Mononuclear cell (primary cell): Measurements from ENCODE around the gene WNT3. TPM values are rescaled to one million over a fixed set of nuclear protein-coding genes. Genes with fewer than 3 reads are reported as not detected.
"Not testable (repeated sequence)": the region's sequence is repeated elsewhere in the genome, so short reads cannot be mapped to it uniquely, and the experiment has no call there.

Experiments
- H3K27me3 ChIP-seq: 2 replicates; pipeline ENCODE4 v1.6.0; 2011; ENCODE audit warnings: low read length, control low read depth; ENCODE audit not compliant: insufficient read depth
- H3K4me1 ChIP-seq: 2 replicates; pipeline ENCODE4 v1.5.1; 2011; ENCODE audit warnings: mild to moderate bottlenecking, low read length, control low read depth; ENCODE audit not compliant: insufficient read depth
- H3K4me3 ChIP-seq: 2 replicates; pipeline ENCODE4 v1.5.1; 2011; ENCODE audit warnings: mild to moderate bottlenecking, low read length, moderate library complexity
- H3K9me3 ChIP-seq: 2 replicates; pipeline ENCODE4 v1.5.1; 2011; ENCODE audit warnings: low read depth, mild to moderate bottlenecking, control low read depth, low read length
- total RNA-seq: library from RNA; depleted of rRNA; stranded (reverse); fragments of >200 nt; gene quantifications from one replicate; pipeline ENCODE4 v1.2.3, GENCODE V29; 2012

The WNT3 gene
- total RNA-seq, 1 donor: 0.10 TPM

GRCh38 chr17:46811978-46812583 lies 6.4 kb downstream of the WNT3 start:
- H3K9me3 ChIP-seq: no peaks in the 10 kb centered on the region
- H3K27me3 ChIP-seq: peaks cover 30% of the 10 kb centered on the region
- H3K4me3 ChIP-seq: no peak overlapping the region
- H3K4me1 ChIP-seq: peaks cover 3% of the 10 kb centered on the region

DNA sequence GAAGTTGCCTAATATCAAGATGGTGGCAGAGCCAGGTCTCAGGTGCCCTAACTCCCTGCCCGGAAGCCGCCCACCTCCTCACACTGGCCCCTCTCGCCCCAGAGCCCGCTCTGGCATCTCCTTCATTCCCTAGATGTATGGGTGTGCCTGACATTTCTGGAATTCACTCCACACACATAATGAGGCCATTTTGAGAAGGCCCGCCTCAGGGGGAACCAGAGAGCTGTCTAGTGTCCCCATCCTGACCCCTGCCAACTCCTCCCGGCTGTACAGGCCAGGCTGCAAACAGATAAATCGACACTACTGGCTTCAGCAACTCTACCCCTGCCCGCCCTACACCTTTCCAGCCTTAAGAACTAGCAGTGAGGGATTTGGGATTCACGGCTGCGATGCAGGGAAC lies 7.7 kb downstream of the WNT3 start:
- Histone ChIP-seq H3K4me3 (no peak overlapping the region), H3K27me3 (peaks cover 18% of the 10 kb centered on the region), H3K4me1 (no peaks in the 10 kb centered on the region), H3K9me3 (no peaks in the 10 kb centered on the region)

DNA sequence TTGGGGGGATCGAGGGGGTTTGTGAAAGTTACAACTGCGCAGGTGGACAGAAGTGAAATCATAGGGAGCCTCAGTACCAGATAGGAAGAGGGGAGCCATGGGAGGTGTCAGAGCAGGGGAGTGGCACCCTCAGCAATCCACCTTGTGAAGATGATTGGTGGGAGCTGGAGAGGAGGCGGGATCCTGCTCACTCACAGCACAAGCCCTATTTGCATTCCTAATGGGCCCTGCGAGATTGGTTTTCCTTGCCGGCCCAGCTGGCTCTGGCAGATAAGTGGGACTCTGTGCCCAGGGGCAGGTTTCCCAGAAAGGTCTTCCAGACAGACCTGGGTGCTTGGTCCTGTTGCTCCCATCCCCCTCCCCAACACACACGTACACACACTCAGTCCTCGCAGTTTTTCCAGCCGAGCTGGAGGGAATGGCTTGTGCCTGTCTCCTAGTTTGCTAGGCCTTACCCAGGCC lies 9.4 kb downstream of the WNT3 start:
- H3K4me1 ChIP-seq: no peaks in the 10 kb centered on the region
- H3K27me3 ChIP-seq: peaks cover 1% of the 10 kb centered on the region
- H3K9me3 ChIP-seq: no peaks in the 10 kb centered on the region
- H3K4me3 ChIP-seq: no peak overlapping the region

DNA sequence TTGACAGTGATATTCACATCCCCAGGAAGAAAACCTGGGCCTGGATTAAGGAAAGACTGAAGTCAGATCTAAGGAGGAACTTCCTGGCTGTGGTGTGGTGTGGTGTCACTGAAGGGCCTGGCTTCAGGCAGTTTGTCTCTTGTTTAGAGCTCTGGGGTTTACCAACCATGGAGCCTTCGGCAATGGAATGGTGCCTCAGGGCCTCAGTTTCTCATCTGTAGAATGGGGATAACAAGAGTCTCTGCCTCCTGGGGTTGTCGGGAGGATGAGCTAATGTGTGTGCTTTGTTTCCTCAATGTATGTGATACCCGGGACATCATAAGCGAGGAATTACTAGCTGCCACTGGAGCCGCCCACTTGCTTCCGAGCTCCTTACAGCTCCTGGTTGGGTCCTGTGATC lies 12.7 kb downstream of the WNT3 start:
- Histone ChIP-seq H3K4me1 (no peaks in the 10 kb centered on the region), H3K4me3 (no peak overlapping the region), H3K9me3 (no peaks in the 10 kb centered on the region), H3K27me3 (no peaks in the 10 kb centered on the region)

- no peaks in the 10 kb centered on the region for H3K27me3 ChIP-seq
- H3K9me3 ChIP-seq: no peaks in the 10 kb centered on the region
- no peaks in the 10 kb centered on the region for H3K4me1 ChIP-seq
- H3K4me3 ChIP-seq: no peak overlapping the region
Measured at GRCh38 chr17:46803544-46803943, 14.9 kb downstream of the WNT3 start.

DNA sequence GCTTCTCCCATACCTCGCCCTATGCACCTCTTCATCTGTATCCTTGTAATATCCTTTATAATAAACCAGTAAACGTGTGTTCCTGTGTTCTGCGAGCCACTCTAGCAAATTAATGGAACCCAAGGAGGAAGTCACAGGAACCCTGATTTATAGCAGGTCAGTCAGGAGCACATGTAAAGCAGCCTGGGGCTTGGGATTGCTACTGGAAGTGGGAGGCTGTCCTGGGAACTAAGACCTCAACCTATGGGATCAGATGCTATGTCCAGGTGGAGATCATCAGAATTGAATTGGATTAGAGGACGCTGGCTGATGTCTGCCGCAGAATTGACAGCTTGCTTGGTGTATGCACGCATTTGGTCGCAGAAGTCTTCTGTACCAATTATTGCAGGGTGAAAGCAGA lies 15.7 kb downstream of the WNT3 start:
- no peaks in the 10 kb centered on the region for H3K27me3 ChIP-seq
- H3K4me3 ChIP-seq: no peak overlapping the region
- H3K9me3 ChIP-seq: no peaks in the 10 kb centered on the region
- no peaks in the 10 kb centered on the region for H3K4me1 ChIP-seq

DNA sequence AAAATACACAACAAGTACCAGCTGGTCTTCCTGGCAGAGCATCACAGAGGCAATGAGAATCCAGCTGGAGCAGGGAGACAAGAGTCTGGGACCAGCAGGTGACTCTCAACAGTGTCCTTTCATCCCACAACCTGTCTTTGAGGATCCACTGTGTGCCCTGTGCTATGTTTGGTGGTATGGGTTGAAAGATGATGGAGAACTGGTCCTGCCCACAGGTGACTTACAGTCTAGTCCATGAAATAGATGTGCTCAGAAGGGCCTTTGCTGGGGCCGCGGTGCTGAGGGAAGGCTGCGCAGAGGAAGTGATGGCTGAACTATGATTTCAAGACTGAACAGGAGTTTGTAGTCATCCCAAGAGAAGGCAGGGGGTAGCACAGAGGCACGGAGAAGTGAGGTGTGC lies 17.9 kb downstream of the WNT3 start:
- Histone ChIP-seq H3K4me1 (no peaks in the 10 kb centered on the region), H3K4me3 (no peak overlapping the region), H3K27me3 (no peaks in the 10 kb centered on the region), H3K9me3 (no peaks in the 10 kb centered on the region)

- no peaks in the 10 kb centered on the region for H3K9me3 ChIP-seq
- no peaks in the 10 kb centered on the region for H3K27me3 ChIP-seq
- H3K4me3 ChIP-seq: no peak overlapping the region
- H3K4me1 ChIP-seq: no peaks in the 10 kb centered on the region
Measured at GRCh38 chr17:46796956-46797530, 21.4 kb downstream of the WNT3 start.

GRCh38 chr17:46796524-46796923 lies 22.0 kb downstream of the WNT3 start:
- H3K4me1 ChIP-seq: no peaks in the 10 kb centered on the region
- no peaks in the 10 kb centered on the region for H3K27me3 ChIP-seq
- no peaks in the 10 kb centered on the region for H3K9me3 ChIP-seq
- H3K4me3 ChIP-seq: no peak overlapping the region

- Histone ChIP-seq H3K9me3 (no peaks in the 10 kb centered on the region), H3K4me3 (no peak overlapping the region), H3K27me3 (no peaks in the 10 kb centered on the region), H3K4me1 (no peaks in the 10 kb centered on the region)
Measured at GRCh38 chr17:46796084-46796483, 22.4 kb downstream of the WNT3 start.

DNA sequence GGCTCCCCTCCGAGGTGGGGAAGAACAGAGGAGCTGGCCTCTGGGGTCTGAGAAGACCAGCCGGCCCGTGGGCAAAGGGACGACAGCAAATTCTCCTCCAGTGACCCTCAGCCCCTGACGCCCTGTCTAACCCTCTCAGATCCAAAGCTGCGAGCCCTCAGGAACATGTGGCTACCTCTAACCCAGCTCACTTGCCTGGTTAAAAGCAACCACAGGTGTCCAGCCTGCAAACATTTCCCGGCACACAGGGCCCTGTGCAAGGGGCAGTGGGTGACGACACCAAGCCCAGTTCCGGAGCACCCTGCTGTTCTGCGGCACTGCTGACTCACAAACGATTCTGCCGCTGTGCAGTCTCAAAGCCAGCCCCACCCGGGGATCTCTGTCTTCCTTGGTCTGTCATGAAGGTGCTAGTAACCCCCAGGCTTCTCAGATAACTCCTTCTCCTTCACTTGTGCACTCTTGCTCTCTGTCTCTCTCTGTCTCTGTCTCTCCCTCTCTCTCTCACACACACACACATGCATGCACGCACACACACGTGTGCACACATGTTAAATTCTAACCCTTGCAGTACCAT lies 23.0 kb downstream of the WNT3 start:
- Histone ChIP-seq H3K27me3 (no peaks in the 10 kb centered on the region), H3K9me3 (no peaks in the 10 kb centered on the region), H3K4me1 (no peaks in the 10 kb centered on the region), H3K4me3 (no peak overlapping the region)

GRCh38 chr17:46794318-46794717 lies 24.2 kb downstream of the WNT3 start:
- Histone ChIP-seq H3K27me3 (no peaks in the 10 kb centered on the region), H3K9me3 (no peaks in the 10 kb centered on the region), H3K4me1 (no peaks in the 10 kb centered on the region), H3K4me3 (no peak overlapping the region)

DNA sequence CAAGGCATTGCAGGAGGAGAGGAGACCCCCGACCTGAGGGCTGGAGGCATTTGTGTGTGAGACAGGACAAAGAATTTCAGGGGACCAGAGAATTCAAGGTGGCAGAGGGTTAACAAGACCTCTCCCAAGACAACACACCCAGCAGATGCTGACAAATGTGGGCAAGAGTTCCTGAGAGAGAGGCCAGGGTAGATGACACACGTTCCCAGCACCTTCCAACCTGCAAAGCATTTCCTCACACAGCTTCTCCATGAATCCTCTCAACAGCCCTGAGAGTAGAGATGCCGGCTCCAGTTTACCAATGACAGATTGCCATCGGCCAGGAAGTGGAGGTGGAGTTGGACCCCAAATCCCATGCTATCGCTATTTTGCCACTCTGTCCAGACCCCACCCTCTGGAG lies 25.0 kb downstream of the WNT3 start:
- H3K4me1 ChIP-seq: no peaks in the 10 kb centered on the region

GRCh38 chr17:46793023-46793422 lies 25.5 kb downstream of the WNT3 start:
- not testable (repeated sequence) for H3K4me1 ChIP-seq

More for the DNA sequence above, 25.0 kb downstream of the WNT3 start:
- Histone ChIP-seq H3K27me3 (no peaks in the 10 kb centered on the region), H3K9me3 (no peaks in the 10 kb centered on the region), H3K4me3 (no peak overlapping the region)

GRCh38 chr17:46792071-46792470 lies 26.4 kb downstream of the WNT3 start:
- H3K4me3 ChIP-seq: no peak overlapping the region
- no peaks in the 10 kb centered on the region for H3K9me3 ChIP-seq
- no peaks in the 10 kb centered on the region for H3K4me1 ChIP-seq
- no peaks in the 10 kb centered on the region for H3K27me3 ChIP-seq

More at GRCh38 chr17:46793023-46793422, 25.5 kb downstream of the WNT3 start:
- not testable (repeated sequence) for H3K27me3 ChIP-seq, H3K4me3 ChIP-seq, H3K9me3 ChIP-seq

DNA sequence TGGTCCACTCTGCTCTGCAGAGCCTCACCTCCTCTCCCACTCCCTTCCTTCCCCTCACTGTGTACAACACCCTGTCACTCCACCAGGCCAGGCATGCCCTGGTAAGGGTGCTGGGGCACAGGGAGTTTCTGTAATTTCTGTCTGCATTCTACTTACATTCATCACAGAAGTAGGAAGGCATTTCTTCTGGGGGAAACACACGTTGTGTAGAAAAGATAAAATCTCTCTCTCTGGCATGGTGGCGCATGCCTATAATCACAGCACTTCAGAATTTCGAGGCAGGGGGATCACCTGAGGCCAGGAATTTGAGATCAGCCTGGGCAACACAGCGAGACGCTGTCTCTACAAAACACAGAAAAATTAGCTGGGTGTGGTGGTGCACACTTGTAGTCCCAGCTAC lies 27.0 kb downstream of the WNT3 start:
- Histone ChIP-seq H3K9me3 (no peaks in the 10 kb centered on the region), H3K27me3 (no peaks in the 10 kb centered on the region), H3K4me1 (no peaks in the 10 kb centered on the region), H3K4me3 (no peak overlapping the region)
